Hematopoietic multipotent progenitor cell treated with erythropoietin and hydrocortisone succinate and interleukin-3 and kit ligand, for 15 days (in vitro differentiated cells): ENCODE data around the gene REEP6.

Experiments used
- DNase-seq: peaks from one replicate; pipeline ENCODE4 v3.0.0-alpha.2; 2015; ENCODE audit warnings: low spot score

The REEP6 gene

DNA sequence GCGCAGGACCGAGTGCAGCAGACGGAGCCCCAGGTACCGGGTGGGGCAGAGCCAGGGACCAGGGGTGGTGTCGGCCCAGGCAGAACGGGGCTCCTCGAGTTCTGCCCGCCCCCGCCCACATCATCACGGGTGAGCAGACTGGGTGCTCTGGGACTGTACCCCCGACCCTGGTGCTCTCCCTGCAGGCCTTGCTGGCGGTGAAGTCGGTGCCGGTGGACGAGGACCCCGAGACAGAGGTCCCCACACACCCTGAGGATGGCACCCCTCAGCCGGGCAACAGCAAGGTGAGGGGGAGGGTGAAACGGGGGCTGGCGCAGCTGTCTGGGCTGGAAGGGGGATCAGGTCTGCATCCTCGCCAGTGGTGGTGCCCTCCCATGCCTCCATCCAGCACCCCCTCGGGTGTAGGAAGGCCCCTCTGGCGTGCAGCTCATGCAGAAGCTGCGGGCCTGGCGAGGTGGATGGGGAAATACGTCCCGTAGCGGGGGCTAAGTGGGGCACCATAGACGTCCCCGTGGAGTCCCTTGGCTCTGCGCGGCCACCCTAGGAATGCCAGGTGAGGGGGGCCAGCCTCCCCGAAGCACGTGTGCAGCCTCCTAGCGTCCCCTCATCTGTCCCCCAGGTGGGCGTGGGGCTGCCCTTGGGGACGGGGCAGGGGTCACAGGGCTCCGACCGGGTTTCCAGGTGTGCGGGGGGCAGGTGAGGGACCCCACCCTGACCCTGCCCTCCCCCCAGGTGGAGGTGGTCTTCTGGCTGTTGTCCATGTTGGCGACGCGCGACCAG lies 34.7 kb upstream of the REEP6 start:
- DNase-seq, result no peak

DNA sequence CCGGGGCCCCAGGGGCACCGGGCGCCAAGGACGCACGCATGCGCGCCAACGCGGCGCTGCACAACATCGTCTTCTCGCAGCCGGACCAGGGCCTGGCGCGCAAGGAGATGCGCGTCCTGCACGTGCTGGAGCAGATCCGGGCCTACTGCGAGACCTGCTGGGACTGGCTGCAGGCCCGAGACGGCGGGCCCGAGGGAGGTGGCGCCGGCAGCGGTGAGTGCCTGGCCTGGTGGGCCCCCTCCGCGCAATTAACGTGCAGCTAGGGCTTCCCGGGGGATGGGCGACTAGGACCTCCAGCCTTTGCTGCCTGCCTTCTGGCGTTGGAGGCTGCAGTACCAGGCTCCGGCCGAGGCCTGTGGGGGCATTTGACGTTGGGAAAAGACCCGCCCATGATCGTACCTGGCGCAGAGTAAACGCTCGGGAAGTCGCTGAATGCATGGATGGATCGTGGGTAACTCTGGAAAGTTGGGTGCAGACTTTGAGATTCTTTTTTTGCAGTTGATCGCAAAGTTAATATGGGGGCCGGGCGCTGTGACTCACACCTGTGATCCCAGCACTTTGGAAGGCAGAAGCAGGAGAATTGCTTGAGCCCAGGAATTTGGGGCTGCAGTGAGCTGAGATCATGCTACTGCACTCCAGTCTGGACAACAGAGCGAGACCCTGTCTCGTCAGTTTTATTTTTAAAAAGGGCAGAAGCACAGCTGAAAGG lies 33.8 kb upstream of the REEP6 start:
- DNase-seq, result no peak

DNA sequence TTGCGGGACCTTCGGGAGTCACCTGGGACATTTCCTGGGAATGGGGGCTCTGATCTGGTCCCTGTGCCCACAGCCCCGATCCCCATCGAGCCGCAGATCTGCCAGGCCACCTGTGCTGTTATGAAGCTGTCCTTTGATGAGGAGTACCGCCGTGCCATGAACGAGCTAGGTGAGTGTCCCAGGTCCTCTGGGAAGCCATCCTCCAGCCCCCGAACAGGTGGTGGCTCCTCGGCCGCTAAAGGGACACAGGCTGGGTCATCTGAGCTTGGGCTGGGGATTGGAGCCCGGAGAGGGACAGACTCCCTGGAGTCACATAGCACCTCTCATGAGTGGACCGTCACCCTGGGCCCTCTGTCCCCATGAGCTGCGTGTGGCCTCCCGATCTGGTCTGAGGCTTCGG lies 33.1 kb upstream of the REEP6 start:
- no peak for DNase-seq

DNA sequence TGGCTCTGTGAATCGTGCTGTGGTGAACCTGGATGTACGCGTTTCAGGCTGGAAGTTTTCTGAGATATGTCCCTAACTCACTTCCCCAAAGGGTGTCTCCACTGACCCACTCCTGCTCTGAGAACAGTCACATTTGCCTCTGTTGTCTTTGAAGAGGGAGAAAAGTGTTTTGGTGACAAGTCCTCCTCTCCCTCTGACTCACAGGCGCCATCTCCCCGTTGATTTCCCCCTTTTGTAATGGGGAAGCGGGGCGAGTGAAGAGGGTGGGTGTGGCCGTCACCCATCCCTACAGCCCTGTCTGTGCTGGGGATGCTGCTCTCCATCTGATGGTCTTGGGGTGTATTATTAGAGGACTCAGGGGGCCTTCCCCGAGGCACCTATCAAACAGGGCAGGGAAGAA lies 31.5 kb upstream of the REEP6 start:
- no peak for DNase-seq

DNA sequence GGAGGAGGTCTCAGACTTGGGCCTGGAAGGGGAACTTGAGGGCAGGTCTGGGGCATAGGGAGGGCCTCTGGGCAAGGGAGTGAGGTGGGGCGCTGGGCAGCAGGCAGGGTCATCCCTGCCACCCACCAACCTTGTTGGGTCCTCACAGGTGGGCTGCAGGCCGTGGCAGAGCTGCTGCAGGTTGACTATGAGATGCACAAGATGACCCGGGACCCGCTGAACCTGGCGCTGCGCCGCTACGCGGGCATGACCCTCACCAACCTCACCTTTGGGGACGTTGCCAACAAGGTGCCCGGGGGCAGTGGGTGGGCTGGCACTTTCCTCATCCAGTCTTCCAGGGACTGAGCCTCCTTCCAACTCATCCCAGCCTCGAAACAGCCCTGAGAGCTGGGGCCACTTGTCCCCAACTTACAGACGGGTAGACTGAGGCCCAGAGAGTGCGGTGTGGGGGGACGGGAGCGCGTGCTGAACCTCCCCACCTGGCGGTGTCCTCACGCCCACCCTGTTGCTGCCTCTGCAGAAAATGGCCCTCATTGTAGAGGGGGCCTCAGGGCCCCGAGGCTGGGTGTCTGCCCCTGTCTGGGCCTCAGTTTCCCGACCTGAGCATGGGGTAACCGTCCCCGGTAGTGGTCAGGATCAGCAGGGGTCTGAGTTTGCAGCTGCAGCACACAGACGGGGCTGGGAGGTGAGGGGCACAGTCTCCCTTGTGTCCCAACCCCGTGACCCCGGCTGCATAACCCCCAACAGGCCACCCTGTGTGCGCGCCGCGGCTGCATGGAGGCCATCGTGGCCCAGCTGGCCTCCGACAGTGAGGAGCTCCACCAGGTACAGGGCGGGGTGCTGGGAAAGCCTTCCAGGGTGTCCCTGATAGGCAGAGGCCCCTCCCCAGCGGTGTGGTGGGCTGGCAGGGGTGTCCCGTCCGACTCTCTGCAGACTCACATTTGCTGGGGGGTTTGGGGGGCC lies 30.7 kb upstream of the REEP6 start:
- no peak for DNase-seq

DNA sequence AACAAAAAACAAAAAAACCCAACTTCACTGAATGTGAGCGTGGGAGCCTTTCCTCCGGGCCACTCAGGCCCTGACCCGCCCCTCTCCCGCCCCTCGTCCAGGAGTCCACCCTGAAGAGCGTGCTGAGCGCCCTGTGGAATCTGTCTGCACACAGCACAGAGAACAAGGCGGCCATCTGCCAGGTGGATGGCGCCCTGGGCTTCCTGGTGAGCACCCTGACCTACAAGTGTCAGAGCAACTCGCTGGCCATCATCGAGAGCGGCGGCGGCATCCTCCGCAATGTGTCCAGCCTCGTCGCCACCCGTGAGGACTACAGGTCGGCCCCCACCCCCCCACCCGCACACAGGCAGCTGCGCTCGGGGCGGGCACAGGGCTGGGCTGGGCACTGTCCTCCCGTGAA lies 29.1 kb upstream of the REEP6 start:
- no peak for DNase-seq

DNA sequence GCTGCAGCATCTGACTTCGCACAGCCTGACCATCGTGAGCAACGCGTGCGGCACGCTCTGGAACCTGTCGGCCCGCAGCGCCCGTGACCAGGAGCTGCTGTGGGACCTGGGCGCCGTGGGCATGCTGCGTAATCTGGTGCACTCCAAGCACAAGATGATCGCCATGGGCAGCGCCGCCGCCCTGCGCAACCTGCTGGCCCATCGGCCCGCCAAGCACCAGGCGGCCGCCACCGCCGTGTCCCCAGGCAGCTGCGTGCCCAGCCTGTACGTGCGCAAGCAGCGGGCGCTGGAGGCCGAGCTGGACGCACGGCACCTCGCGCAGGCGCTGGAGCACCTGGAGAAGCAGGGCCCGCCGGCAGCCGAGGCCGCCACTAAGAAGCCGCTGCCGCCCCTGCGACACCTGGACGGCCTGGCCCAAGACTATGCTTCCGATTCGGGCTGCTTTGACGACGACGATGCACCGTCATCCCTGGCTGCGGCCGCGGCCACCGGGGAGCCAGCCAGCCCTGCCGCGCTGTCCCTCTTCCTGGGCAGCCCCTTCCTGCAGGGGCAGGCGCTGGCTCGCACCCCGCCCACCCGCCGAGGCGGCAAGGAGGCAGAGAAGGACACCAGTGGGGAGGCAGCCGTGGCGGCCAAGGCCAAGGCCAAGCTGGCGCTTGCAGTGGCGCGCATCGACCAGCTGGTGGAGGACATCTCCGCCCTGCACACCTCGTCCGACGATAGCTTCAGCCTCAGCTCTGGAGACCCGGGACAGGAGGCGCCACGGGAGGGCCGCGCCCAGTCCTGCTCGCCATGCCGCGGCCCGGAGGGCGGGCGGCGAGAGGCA lies 25.6 kb upstream of the REEP6 start:
- no peak for DNase-seq

DNA sequence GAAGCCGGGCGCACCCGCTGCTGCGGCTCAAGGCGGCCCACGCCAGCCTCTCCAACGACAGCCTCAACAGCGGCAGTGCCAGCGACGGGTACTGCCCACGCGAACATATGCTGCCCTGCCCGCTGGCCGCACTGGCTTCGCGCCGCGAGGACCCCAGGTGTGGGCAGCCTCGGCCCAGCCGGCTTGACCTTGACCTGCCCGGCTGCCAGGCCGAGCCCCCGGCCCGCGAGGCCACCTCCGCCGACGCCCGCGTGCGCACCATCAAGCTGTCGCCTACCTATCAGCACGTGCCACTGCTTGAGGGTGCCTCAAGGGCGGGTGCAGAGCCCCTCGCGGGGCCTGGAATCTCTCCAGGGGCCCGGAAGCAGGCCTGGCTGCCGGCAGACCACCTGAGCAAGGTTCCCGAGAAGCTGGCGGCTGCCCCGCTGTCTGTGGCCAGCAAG lies 24.9 kb upstream of the REEP6 start:
- DNase-seq, result no peak

DNA sequence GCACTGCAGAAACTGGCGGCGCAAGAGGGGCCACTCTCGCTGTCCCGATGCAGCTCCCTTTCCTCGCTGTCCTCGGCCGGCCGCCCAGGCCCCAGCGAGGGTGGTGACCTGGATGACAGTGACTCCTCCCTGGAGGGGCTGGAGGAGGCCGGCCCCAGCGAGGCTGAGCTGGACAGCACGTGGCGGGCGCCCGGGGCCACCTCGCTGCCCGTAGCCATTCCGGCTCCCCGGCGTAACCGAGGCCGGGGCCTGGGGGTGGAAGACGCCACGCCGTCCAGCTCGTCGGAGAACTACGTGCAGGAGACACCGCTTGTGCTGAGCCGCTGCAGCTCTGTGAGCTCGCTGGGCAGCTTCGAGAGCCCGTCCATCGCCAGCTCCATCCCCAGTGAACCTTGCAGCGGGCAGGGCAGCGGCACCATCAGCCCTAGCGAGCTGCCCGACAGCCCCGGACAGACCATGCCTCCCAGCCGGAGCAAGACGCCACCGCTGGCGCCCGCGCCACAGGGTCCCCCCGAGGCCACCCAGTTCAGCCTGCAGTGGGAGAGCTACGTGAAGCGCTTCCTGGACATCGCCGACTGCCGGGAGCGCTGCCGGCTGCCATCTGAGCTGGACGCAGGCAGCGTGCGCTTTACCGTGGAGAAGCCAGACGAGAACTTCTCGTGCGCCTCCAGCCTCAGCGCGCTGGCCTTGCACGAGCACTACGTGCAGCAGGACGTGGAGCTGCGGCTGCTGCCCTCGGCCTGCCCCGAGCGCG lies 24.3 kb upstream of the REEP6 start:
- no peak for DNase-seq

DNA sequence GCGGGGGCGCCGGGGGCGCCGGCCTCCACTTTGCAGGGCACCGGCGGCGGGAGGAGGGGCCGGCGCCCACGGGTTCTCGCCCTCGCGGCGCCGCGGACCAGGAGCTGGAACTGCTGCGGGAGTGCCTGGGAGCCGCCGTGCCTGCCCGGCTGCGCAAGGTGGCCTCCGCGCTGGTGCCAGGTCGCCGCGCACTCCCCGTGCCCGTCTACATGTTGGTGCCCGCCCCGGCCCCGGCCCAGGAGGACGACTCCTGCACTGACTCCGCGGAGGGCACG lies 23.8 kb upstream of the REEP6 start:
- no peak for DNase-seq

DNA sequence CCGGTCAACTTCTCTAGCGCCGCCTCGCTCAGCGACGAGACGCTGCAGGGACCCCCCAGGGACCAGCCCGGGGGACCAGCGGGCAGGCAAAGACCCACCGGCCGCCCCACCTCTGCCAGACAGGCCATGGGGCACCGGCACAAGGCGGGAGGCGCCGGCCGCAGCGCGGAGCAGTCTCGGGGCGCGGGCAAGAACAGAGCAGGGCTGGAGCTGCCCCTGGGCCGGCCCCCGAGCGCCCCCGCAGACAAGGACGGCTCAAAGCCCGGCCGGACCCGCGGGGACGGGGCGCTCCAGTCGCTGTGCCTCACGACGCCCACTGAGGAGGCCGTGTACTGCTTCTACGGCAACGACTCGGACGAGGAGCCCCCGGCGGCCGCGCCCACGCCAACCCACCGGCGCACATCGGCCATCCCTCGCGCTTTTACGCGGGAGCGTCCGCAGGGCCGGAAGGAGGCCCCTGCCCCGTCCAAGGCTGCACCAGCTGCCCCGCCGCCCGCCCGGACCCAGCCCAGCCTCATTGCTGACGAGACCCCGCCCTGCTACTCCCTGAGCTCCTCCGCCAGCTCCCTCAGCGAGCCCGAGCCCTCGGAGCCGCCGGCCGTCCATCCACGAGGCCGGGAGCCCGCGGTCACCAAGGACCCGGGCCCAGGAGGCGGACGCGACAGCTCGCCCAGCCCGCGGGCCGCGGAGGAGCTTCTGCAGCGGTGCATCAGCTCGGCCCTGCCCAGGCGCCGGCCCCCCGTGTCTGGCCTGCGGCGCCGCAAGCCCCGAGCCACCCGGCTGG lies 23.3 kb upstream of the REEP6 start:
- no peak for DNase-seq

DNA sequence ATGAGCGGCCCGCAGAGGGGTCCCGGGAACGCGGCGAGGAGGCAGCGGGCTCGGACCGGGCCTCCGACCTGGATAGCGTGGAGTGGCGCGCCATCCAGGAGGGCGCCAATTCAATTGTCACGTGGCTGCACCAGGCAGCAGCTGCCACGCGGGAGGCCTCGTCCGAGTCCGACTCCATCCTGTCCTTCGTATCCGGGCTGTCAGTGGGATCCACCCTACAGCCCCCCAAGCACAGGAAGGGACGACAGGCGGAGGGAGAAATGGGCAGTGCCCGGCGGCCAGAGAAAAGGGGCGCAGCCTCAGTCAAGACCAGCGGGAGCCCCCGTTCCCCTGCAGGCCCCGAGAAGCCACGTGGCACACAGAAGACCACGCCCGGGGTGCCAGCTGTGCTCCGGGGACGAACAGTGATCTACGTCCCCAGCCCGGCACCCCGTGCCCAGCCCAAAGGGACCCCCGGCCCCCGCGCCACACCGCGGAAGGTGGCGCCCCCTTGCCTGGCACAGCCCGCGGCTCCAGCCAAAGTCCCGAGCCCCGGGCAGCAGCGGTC lies 22.6 kb upstream of the REEP6 start:
- no peak for DNase-seq

DNA sequence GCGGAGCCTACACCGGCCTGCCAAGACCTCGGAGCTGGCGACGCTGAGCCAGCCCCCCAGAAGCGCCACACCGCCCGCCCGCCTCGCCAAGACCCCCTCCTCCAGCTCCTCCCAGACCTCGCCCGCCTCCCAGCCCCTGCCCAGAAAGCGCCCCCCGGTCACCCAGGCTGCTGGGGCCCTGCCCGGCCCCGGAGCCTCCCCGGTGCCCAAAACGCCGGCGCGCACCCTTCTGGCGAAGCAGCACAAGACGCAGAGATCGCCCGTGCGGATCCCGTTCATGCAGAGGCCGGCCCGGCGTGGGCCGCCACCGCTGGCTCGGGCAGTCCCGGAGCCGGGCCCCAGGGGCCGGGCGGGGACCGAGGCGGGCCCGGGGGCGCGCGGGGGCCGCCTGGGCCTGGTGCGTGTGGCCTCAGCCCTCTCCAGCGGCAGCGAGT lies 22.1 kb upstream of the REEP6 start:
- no peak for DNase-seq

DNA sequence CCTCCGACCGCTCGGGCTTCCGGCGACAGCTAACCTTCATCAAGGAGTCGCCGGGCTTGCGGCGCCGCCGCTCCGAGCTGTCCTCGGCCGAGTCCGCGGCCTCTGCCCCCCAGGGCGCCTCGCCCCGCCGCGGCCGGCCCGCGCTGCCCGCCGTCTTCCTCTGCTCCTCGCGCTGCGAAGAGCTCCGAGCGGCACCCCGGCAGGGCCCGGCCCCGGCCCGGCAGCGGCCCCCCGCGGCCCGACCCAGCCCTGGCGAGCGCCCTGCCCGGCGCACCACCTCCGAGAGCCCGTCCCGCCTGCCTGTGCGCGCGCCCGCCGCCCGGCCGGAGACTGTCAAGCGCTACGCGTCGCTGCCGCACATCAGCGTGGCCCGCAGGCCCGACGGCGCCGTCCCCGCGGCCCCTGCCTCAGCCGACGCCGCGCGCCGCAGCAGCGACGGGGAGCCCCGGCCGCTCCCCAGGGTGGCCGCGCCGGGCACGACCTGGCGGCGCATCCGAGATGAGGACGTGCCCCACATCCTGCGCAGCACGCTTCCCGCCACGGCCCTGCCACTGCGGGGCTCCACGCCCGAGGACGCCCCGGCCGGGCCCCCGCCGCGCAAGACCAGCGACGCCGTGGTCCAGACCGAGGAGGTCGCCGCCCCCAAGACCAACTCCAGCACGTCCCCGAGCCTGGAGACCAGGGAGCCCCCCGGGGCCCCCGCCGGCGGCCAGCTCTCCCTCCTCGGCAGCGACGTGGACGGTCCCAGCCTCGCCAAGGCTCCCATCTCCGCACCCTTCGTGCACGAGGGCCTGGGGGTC lies 21.5 kb upstream of the REEP6 start:
- DNase-seq, result no peak

DNA sequence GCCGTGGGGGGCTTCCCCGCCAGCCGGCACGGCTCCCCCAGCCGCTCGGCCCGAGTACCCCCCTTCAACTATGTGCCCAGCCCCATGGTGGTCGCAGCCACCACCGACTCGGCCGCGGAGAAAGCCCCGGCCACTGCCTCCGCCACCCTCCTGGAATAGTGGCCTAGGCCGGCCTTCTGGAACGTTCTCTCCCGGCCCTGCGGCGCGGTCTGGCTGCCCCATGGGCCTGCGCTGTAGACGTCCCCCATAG lies 21.0 kb upstream of the REEP6 start:
- DNase-seq, result no peak

DNA sequence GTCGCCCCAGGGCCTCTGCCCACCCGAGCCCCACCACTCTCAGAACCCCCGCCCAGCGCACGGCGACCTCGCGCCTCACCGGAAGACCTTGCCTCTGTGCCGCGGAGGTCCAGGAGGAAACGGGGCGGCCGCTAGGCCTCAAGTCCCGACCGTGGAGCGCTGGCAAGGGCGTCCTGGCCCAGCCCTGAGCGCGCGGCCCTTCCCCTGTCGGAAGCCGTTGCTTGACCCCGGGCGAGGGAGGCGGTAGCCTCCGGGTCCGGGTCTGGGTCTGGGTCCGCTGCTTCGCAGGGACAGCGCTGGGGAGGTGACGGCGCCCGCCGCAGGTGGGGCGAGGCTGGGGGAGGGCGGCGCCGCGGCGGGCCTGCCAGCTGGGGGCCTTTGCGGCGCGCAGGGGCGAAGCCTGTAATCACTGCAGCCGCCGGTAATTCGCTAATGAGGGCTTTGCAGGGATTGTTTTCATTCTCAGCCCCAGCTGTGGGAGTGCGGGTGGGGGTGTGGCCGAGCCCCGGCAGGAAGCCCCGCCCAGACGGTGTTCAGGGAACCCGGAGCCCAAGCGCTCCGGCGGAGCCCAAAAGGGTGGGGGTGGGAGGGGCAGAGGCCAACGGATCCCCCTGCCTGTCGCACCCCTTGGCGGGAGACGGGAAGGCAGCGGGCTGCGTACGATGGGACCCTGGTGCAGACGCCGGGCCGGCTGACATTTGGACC lies 20.5 kb upstream of the REEP6 start:
- no peak for DNase-seq

DNA sequence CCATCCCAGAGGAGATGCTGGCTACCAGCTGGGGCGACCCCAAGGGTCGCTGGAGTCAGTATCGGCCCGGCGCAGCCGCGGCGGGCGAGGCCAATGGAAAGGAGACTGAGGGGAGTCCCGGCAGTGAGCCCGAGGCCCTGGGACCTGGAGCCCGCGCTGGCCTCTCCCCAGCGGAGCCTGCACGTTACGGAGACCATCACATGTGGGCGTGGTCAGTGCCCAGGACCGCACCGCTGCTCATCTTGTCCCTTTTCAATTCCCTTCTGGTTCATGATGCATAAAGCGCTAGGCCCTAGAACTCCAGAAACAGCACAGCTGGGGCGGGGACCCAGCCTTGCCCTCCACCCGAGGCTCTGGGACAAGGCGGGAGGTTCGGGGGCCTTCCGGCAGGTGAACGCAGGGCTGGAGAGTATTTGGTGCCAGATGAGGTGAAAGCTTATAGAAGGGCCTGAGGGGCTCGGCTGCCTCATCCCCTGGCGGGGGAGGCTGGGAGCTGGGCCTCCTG lies 19.9 kb upstream of the REEP6 start:
- DNase-seq, result no peak

DNA sequence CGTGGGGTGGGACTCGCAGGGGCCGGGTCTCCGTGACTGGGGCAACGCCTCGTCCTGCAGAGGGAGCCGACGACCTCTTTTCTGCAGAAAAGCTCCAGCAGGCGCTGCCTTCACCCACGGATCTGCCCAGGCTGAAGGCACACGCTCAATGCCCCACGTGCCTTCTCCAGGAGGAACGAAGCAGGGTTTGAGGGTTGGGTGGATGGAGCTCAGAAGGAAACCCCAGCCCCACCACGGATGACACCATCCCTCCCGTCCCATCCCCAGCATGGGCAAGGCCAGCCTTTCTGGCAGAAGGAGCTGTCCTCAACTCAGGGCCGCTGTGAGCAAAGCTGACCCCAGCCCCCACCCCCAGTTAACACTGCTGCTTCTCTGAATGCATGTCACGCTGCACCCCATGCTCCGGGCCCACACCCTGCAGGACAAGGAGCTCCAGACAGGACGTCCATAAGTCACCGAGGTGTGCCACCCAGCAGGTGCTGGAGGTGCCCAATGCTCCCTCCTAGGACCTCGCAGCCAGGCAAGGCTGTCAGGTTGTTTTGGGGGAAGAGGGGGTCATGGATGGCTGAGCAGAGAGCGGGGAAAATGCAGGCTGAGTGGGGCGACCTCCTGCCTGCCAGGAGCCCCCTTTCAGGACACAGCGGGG lies 19.3 kb upstream of the REEP6 start:
- no peak for DNase-seq
